Endodermal cell (in vitro differentiated cells): ENCODE data around the gene CARD14. TPM values are rescaled to one million over a fixed set of nuclear protein-coding genes. Genes with fewer than 3 reads are reported as not detected.

Experiments
- DNase-seq: peaks from one replicate; pipeline ENCODE4 v3.0.0-alpha.2; 2017
- H3K27ac ChIP-seq: 2 replicates; pipeline ENCODE4 v1.5.1; 2013; ENCODE audit warnings: mild to moderate bottlenecking, low read depth, low read length, moderate library complexity
- H3K27me3 ChIP-seq: 2 replicates; pipeline ENCODE4 v1.6.1; 2013; ENCODE audit warnings: mild to moderate bottlenecking, low read length, moderate library complexity; ENCODE audit not compliant: insufficient read depth, control insufficient read depth, poor library complexity, severe bottlenecking
- H3K36me3 ChIP-seq: 2 replicates; pipeline ENCODE4 v1.7.0; 2013; ENCODE audit warnings: mild to moderate bottlenecking, low read length, moderate library complexity; ENCODE audit not compliant: control insufficient read depth, insufficient read depth
- H3K4me1 ChIP-seq: one replicate; pipeline ENCODE4 v1.7.0; 2013; ENCODE audit warnings: low read length; ENCODE audit not compliant: control insufficient read depth, insufficient read depth
- H3K4me3 ChIP-seq: 2 replicates; pipeline ENCODE4 v1.5.1; 2013; ENCODE audit warnings: mild to moderate bottlenecking, low read length, moderate library complexity
- H3K9ac ChIP-seq: 2 replicates; pipeline ENCODE4 v1.6.1; 2013; ENCODE audit warnings: mild to moderate bottlenecking, low read length, moderate library complexity; ENCODE audit not compliant: poor library complexity, severe bottlenecking; ENCODE audit errors: extremely low read depth
- H3K9me3 ChIP-seq: 2 replicates; pipeline ENCODE4 v1.6.1; 2013; ENCODE audit warnings: mild to moderate bottlenecking, low read length, moderate library complexity; ENCODE audit not compliant: control insufficient read depth
- H3K27ac Mint-ChIP-seq: 2 replicates; pipeline ENCODE4 v1.8.0; 2020; ENCODE audit warnings: mixed read lengths
- H3K27me3 Mint-ChIP-seq: 2 replicates; pipeline ENCODE4 v1.8.0; 2021; ENCODE audit warnings: mild to moderate bottlenecking, mixed read lengths; ENCODE audit not compliant: insufficient read depth
- H3K36me3 Mint-ChIP-seq: 2 replicates; pipeline ENCODE4 v1.8.0; 2020; ENCODE audit warnings: low read depth, mixed read lengths
- H3K4me1 Mint-ChIP-seq: 2 replicates; pipeline ENCODE4 v1.8.0; 2020; ENCODE audit warnings: mixed read lengths
- H3K4me3 Mint-ChIP-seq: 2 replicates; pipeline ENCODE4 v1.8.0; 2020; ENCODE audit warnings: mild to moderate bottlenecking, moderate library complexity, mixed read lengths
- H3K9me3 Mint-ChIP-seq: 2 replicates; pipeline ENCODE4 v1.8.0; 2020; ENCODE audit warnings: mild to moderate bottlenecking, mixed read lengths
- WGBS, 2 experiments: methylation state at CpG; one replicate each; pipeline versions ENCODE4 v1.1.5 to v1.1.7; 2013; ENCODE audit warnings: missing lambda C conversion rate in 2 of 2, mixed read lengths in 1 of 2; ENCODE audit not compliant: insufficient coverage in 1 of 2, insufficient read length in 1 of 2; 5-methylcytosine and 5-hydroxymethylcytosine counted together
- total RNA-seq, 2 donors: library from RNA; stranded (reverse); fragmentation: NEBNext Ultra II Directional in 1 of 2; extraction: Animal tissue kit (Norgen Biotek cat#: 25700) in 1 of 2; gene quantifications; 2 replicates in 1 of 2; 3 replicates in 1 of 2; pipeline ENCODE4 v1.2.1, GENCODE V29; 2021
- TF ChIP-seq, protein P1 (sequence below): fragments of 200-600 bp; sonication (generic); conservative IDR thresholded peaks from 2 replicates; pipeline ENCODE4 v1.5.0; 2021; ENCODE audit warnings: antibody characterized with exemption, mild to moderate bottlenecking

Gene CARD14
- total RNA-seq, 2 donors from 2014 or later = 0.31 TPM; not detected in 1

DNA sequence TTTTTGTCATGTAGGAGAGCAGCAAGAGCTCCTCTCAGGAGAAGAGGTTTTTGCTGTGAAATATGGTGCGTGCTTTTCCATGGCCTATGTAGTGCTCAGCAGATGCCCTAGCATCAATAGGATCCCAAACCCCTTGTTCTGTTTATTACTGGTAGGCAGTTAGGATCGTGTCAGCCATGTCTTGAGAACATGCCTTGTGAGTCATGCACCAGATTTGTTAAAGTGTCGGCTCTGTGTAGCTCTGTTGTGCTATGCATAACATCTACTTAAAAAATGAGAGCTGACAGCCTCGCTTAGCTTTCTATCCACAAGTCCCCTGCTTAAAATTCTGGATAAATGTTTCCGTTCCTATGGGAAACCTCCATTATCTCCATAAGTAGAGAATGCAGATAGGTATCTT is 18.5 kb upstream of the CARD14 start:
- Histone ChIP-seq H3K27ac (no peak overlapping the region), H3K9ac (no peak overlapping the region)
- peaks cover 16% of the 10 kb centered on the region for H3K4me1 Mint-ChIP-seq

DNA sequence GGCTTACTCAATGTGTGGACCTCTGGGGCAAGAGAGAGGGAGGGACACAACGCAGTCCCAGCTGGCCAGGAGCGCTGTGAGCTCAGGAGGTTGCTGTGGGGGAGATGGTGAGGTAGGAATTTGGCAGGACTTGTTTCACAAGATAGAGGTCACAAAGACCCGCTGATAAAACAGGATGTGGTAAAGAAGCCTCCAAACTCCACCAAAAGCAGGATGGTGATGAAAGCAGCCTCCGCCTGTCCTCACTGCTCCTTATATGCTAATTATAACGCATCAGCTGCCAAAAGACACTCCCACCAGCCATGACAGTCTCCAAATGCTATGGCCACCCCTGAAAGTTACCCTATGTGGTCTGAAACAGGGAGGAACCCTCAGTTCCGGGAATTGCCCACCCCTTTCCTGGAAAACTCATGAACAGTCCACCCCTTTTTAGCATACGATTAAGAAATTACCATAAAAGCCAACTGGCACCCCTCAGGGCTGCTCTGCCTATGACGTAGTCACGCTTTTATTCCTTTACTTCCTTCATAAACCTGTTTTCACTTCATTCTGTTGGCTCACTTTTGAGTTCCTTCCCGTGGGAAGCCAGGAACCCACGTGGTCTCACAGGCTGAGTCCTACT is 17.6 kb upstream of the CARD14 start:
- Mint-ChIP-seq H3K36me3 (peaks cover 14% of the 10 kb centered on the region), H3K4me1 (peaks cover 16% of the 10 kb centered on the region), H3K9me3 (peaks cover 50% of the 10 kb centered on the region), H3K27ac (no peak overlapping the region), H3K4me3 (no peak overlapping the region), H3K27me3 (peaks cover 2% of the 10 kb centered on the region)
- Histone ChIP-seq H3K27me3 (no peaks in the 10 kb centered on the region), H3K4me1 (no peaks in the 10 kb centered on the region), H3K9me3 (peaks cover 38% of the 10 kb centered on the region), H3K4me3 (no peak overlapping the region), H3K36me3 (peaks cover 7% of the 10 kb centered on the region), H3K27ac (no peak overlapping the region), H3K9ac (no peak overlapping the region)
- WGBS, 2 experiments = 88 to 93% methylated on average over 8 to 11 of the region's 11 CpGs
- peak; percentile 33 for DNase-seq
- TF ChIP-seq, protein P1, sequence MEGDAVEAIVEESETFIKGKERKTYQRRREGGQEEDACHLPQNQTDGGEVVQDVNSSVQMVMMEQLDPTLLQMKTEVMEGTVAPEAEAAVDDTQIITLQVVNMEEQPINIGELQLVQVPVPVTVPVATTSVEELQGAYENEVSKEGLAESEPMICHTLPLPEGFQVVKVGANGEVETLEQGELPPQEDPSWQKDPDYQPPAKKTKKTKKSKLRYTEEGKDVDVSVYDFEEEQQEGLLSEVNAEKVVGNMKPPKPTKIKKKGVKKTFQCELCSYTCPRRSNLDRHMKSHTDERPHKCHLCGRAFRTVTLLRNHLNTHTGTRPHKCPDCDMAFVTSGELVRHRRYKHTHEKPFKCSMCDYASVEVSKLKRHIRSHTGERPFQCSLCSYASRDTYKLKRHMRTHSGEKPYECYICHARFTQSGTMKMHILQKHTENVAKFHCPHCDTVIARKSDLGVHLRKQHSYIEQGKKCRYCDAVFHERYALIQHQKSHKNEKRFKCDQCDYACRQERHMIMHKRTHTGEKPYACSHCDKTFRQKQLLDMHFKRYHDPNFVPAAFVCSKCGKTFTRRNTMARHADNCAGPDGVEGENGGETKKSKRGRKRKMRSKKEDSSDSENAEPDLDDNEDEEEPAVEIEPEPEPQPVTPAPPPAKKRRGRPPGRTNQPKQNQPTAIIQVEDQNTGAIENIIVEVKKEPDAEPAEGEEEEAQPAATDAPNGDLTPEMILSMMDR = no peak

More for the DNA sequence above, 18.5 kb upstream of the CARD14 start:
- Histone ChIP-seq H3K36me3 (peaks cover 7% of the 10 kb centered on the region), H3K4me3 (no peak overlapping the region), H3K4me1 (no peaks in the 10 kb centered on the region), H3K9me3 (peaks cover 29% of the 10 kb centered on the region), H3K27me3 (no peaks in the 10 kb centered on the region)
- 91 to 96% methylated on average over 4 to 5 of the region's 5 CpGs for WGBS, 2 experiments
- H3K36me3 Mint-ChIP-seq = peaks cover 14% of the 10 kb centered on the region
- H3K4me3 Mint-ChIP-seq = no peak overlapping the region
- H3K27me3 Mint-ChIP-seq = peaks cover 2% of the 10 kb centered on the region
- peaks cover 42% of the 10 kb centered on the region for H3K9me3 Mint-ChIP-seq
- H3K27ac Mint-ChIP-seq = no peak overlapping the region
- TF ChIP-seq, protein P1 = no peak
- DNase-seq = no peak

DNA sequence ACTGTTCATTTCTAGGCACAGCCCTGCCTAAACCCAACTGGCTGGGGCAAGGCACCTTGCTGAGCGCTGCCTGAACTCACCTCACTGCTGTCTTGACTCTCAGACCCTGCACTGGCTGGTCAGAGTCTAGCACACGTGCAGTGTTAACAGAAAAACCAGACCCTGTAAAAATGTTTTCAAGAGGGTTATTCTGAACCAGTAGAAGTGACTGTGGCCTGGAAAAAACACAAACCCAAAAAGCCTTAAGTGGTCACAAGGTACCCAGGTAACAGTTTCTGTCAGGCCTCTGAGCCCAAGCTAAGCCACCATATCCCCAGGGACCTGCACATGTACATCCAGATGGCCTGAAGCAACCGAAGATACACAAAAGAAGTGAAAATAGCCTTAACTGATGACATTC is 16.8 kb upstream of the CARD14 start:
- Histone ChIP-seq H3K27me3 (no peaks in the 10 kb centered on the region), H3K4me1 (no peaks in the 10 kb centered on the region), H3K36me3 (peaks cover 7% of the 10 kb centered on the region), H3K9ac (no peak overlapping the region), H3K4me3 (no peak overlapping the region), H3K9me3 (peaks cover 46% of the 10 kb centered on the region), H3K27ac (no peak overlapping the region)
- DNase-seq = no peak
- H3K27ac Mint-ChIP-seq = no peak overlapping the region
- no peak overlapping the region for H3K4me3 Mint-ChIP-seq
- 82 to 91% methylated on average over 2 to 3 of the region's 3 CpGs for WGBS, 2 experiments
- H3K36me3 Mint-ChIP-seq = peaks cover 14% of the 10 kb centered on the region
- H3K27me3 Mint-ChIP-seq = peaks cover 2% of the 10 kb centered on the region
- TF ChIP-seq, protein P1 = no peak
- H3K9me3 Mint-ChIP-seq = peaks cover 58% of the 10 kb centered on the region
- H3K4me1 Mint-ChIP-seq = peaks cover 16% of the 10 kb centered on the region
